MCF 10A (cell line): Measurements from ENCODE around the gene S100A4. TPM values are rescaled to one million over a fixed set of nuclear protein-coding genes. Genes with fewer than 3 reads are reported as not detected.
"Not testable (repeated sequence)": the region's sequence is repeated elsewhere in the genome, so short reads cannot be mapped to it uniquely, and the experiment has no call there.

Source experiments
- BruUV-seq: library from RNA; stranded (reverse); fragments of 400-500 nt; replicated peaks from 2 replicates; lab custom pipeline; 2021; lab: Mats Ljungman, UMichigan
- CTCF ChIA-PET: fragments of 300-600 bp; sonication (Branson Sonifier 250); formaldehyde crosslinking; extraction: SDS; loops from one replicate; lab custom pipeline; 2021; ENCODE audit warnings: antibody characterized with exemption, inconsistent platforms; lab: Yijun Ruan, JAX
- POLR2A ChIA-PET: fragments of 300-600, 350-650 bp; sonication (Branson Sonifier 250); formaldehyde crosslinking; extraction: SDS; loops from one replicate; lab custom pipeline; 2020; ENCODE audit warnings: antibody characterized with exemption, inconsistent platforms; lab: Yijun Ruan, JAX
- DNase-seq: peaks from one replicate; pipeline ENCODE4 v3.0.0-alpha.2; 2018; ENCODE audit not compliant: unreplicated experiment
- H3K27ac Mint-ChIP-seq: one replicate; pipeline ENCODE4 v1.8.0; 2022; ENCODE audit warnings: mild to moderate bottlenecking, low read depth, mixed read lengths; ENCODE audit not compliant: unreplicated experiment
- H3K27me3 Mint-ChIP-seq: one replicate; pipeline ENCODE4 v1.8.0; 2022; ENCODE audit warnings: mixed read lengths; ENCODE audit not compliant: insufficient read depth, unreplicated experiment
- H3K36me3 Mint-ChIP-seq: one replicate; pipeline ENCODE4 v1.8.0; 2022; ENCODE audit warnings: mild to moderate bottlenecking, moderate library complexity, mixed read lengths; ENCODE audit not compliant: insufficient read depth, unreplicated experiment
- H3K4me1 Mint-ChIP-seq: one replicate; pipeline ENCODE4 v1.8.0; 2022; ENCODE audit warnings: mixed read lengths; ENCODE audit not compliant: insufficient read depth, unreplicated experiment
- H3K4me3 Mint-ChIP-seq: one replicate; pipeline ENCODE4 v1.8.0; 2022; ENCODE audit warnings: mild to moderate bottlenecking, moderate library complexity, mixed read lengths; ENCODE audit not compliant: unreplicated experiment
- H3K9me3 Mint-ChIP-seq: one replicate; pipeline ENCODE4 v1.8.0; 2022; ENCODE audit warnings: mixed read lengths; ENCODE audit not compliant: unreplicated experiment
- intact Hi-C: fragments of 100-400 bp; cut with micrococcal nuclease; formaldehyde crosslinking; loops from 2 replicates; pipeline ENCODE4 v1.14.1; 2022
- total RNA-seq: library from RNA; stranded (reverse); gene quantifications from 2 replicates; pipeline ENCODE4 v1.2.3, GENCODE V29; 2022
- TF ChIP-seq, protein P1 (sequence below): fragments of 200-600 bp; IDR thresholded peaks from one replicate; pipeline ENCODE4 v1.8.0; 2022; ENCODE audit warnings: antibody characterized with exemption, mild to moderate bottlenecking; ENCODE audit not compliant: unreplicated experiment

The S100A4 gene
- total RNA-seq, 1 experiment from 2014 or later = 60.7 TPM

DNA sequence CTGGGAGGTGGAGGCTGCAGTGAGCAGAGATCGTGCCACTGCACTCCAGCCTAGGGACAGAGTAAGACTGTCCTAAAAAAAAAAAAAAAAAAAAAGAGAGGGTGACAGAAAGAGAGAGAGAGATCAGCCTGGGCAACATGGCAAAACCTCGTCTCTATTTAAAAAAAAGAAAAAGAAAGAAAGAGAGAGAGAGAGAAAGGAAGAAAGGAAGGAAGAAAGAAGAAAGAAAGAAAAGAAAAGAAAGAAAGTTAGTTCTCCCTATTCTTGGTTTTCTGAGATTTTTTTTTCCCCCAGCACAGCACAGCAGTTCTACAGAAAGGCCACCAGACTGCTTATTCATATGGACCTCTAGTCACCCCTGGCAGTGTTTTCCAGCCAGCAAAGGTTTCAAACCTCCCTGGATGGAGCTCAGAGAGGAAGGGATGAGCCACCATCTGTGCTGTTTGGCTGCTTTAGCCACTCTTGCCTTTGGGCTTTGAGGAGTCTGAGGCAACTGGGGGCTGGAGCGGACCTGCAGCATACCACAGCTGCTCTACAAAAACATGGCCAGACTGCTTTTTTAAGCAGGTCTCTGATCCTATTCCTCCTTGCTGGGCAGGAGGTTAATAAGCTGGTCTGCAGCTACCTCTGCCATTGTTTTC, 20.4 kb downstream of the S100A4 start:
- Mint-ChIP-seq H3K27ac (peak overlapping the region; percentile 85), H3K4me3 (peak overlapping the region; percentile 29), H3K9me3 (no peaks in the 10 kb centered on the region), H3K27me3 (no peaks in the 10 kb centered on the region), H3K36me3 (no peaks in the 10 kb centered on the region), H3K4me1 (peaks cover 41% of the 10 kb centered on the region)
- CTCF ChIA-PET = interaction anchor here (0.6 to 6.6 kb wide), 20 partner anchors 8 to 461 kb away, joined by 3 to 58 read pairs (median 6); partner anchors contain the start of genes RAB13, S100A13, S100A2 and S100A6
- BruUV-seq = no TSS peak
- TF ChIP-seq, protein P1, sequence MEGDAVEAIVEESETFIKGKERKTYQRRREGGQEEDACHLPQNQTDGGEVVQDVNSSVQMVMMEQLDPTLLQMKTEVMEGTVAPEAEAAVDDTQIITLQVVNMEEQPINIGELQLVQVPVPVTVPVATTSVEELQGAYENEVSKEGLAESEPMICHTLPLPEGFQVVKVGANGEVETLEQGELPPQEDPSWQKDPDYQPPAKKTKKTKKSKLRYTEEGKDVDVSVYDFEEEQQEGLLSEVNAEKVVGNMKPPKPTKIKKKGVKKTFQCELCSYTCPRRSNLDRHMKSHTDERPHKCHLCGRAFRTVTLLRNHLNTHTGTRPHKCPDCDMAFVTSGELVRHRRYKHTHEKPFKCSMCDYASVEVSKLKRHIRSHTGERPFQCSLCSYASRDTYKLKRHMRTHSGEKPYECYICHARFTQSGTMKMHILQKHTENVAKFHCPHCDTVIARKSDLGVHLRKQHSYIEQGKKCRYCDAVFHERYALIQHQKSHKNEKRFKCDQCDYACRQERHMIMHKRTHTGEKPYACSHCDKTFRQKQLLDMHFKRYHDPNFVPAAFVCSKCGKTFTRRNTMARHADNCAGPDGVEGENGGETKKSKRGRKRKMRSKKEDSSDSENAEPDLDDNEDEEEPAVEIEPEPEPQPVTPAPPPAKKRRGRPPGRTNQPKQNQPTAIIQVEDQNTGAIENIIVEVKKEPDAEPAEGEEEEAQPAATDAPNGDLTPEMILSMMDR = no peak
- intact Hi-C loops = no loop called here
- POLR2A ChIA-PET = interaction anchor here (0.7 to 36.1 kb wide), 17 partner anchors 8 to 1477 kb away, joined by 3 to 2106 read pairs (median 5); partner anchors contain the start of genes CHTOP, RPS27, S100A13 and S100A14
- DNase-seq = no peak

DNA sequence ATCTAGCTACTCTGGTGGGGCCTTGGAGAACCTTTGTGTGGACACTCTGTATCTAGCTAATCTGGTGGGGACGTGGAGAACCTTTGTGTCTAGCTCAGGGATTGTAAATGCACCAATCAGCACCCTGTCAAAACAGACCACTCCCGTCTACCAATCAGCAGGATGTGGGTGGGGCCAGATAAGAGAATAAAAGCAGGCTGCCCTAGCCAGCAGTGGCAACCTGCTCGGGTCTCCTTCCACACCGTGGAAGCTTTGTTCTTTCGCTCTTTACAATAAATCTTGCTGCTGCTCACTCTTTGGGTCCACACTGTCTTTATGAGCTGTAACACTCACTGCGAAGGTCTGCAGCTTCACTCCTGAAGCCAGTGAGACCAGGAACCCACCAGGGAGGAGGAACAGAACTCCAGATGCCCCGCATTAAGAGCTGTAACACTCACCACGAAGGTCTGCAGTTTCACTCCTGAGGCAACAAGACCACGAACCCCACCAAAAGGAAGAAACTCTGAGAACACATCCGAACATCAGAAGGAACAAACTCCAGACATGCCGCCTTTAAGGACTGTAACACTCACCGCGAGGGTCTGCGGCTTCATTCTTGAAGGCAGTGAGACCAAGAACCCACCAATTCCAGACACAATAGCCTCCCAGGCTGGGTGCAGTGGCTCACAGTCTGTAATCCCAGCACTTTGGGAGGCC, 23.1 kb downstream of the S100A4 start:
- CTCF ChIA-PET = interaction anchor here (0.6 to 4.2 kb wide), 6 partner anchors 10 to 606 kb away, joined by 3 to 53 read pairs (median 5); no protein-coding TSS in a partner anchor
- BruUV-seq = TSS peak; percentile 56
- intact Hi-C loops, H3K27me3 Mint-ChIP-seq, H3K4me3 Mint-ChIP-seq, H3K27ac Mint-ChIP-seq, H3K9me3 Mint-ChIP-seq, DNase-seq, H3K36me3 Mint-ChIP-seq: not testable (repeated sequence)
- peaks cover 38% of the 10 kb centered on the region for H3K4me1 Mint-ChIP-seq
- POLR2A ChIA-PET = interaction anchor here (0.6 to 36.1 kb wide), 7 partner anchors 10 to 1718 kb away, joined by 3 to 2106 read pairs (median 4); partner anchors contain the start of genes S100A2, S100A3, S100A4 and S100A5

DNA sequence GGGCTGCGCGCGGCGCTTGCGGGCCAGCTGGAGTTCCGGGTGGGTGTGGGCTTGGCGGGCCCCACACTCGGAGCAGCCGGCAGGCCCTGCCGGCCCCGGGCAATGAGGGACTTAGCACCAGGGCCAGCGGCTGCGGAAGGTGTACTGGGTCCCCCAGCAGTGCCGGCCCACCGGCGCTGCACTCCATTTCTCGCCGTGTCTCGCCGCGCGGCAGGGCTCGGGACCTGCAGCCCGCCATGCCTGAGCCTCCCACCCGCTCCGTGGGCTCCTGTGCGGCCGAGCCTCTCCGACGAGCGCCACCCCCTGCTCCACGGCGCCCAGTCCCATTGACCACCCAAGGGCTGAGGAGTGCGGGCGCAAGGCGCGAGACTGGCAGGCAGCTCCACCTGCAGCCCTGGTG, 23.8 kb downstream of the S100A4 start:
- BruUV-seq, intact Hi-C loops, H3K4me3 Mint-ChIP-seq, H3K27me3 Mint-ChIP-seq, DNase-seq, H3K9me3 Mint-ChIP-seq, H3K36me3 Mint-ChIP-seq, H3K27ac Mint-ChIP-seq: not testable (repeated sequence)
- CTCF ChIA-PET = interaction anchor here (1.1 to 4.2 kb wide), 8 partner anchors 11 to 166 kb away, joined by 4 to 53 read pairs (median 10); no protein-coding TSS in a partner anchor
- H3K4me1 Mint-ChIP-seq = peaks cover 31% of the 10 kb centered on the region
- POLR2A ChIA-PET = interaction anchor here (0.8 to 36.1 kb wide), 8 partner anchors 11 to 94 kb away, joined by 3 to 2106 read pairs (median 3); partner anchors contain the start of genes S100A14, S100A16, S100A2 and S100A3

DNA sequence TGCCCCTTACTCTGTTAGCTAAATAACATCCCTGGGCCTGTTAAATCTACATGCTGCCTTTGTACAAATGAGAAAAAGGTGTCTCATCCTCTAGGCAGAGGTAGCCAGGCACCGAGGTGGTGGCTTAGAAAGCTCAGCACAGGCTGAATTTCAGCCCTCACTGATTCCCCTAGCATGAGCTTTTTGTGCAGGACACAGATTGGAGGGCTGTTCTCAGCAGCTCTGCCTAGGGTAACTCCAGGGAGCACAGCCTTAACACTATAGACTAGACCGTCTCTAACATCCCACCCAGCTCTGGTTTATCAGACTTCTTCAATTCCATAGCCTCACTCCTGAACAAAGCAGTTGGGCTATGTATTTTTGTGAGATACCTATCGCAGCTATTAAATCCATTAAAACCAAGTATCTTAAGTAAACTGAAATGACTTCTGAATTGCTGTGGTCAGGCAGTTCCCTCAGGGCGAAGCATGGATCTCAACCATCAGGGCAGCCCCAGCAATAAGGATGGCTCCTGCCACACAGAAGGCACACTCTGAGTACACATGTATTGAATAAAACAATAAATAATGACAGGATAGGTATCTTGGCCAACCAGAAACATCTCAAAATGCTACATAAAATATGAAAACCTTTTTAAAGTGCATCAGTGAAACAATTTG, 24.7 kb downstream of the S100A4 start:
- no peaks in the 10 kb centered on the region for H3K36me3 Mint-ChIP-seq
- H3K4me3 Mint-ChIP-seq = no peak overlapping the region
- H3K4me1 Mint-ChIP-seq = peaks cover 28% of the 10 kb centered on the region
- CTCF ChIA-PET = interaction anchor here (0.6 to 4.2 kb wide), 11 partner anchors 11 to 168 kb away, joined by 3 to 53 read pairs (median 9); partner anchors contain the start of genes S100A4 and SNAPIN
- no TSS peak for BruUV-seq
- intact Hi-C loops = no loop called here
- TF ChIP-seq, protein P1 = no peak
- POLR2A ChIA-PET = interaction anchor here (0.5 to 36.1 kb wide), 13 partner anchors 10 to 520 kb away, joined by 3 to 2106 read pairs (median 3); partner anchors contain the start of genes JTB, S100A14, S100A16 and S100A2
- H3K27me3 Mint-ChIP-seq = no peaks in the 10 kb centered on the region
- H3K27ac Mint-ChIP-seq = no peak overlapping the region
- H3K9me3 Mint-ChIP-seq = no peaks in the 10 kb centered on the region
- no peak for DNase-seq

DNA sequence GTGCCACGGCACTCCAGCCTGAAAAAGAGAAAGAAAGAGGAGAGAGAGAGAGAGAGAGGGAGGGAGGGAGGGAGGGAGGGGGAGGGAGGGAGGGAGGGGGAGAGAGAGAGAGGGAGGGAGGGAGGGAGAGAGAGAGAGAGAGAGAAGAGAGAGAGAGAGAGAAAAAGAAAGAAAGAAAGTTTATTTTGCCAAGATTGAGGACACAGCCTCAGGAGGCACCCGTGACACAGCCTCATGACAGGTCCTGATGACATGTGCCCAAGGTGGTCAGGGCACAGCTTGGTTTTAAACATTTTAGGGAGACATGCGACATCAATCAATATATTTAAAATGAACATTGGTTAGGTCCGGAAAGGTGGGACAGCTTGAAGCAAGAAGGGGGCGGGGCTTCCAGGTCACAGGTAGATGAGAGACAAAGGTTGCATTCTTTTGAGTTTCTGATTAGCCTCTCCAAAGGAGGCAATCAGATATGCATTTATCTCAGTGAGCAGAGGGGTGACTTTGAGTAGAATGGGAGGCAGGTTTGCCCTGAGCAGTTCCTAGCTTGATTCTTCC, 25.4 kb downstream of the S100A4 start:
- Mint-ChIP-seq H3K4me1 (peaks cover 28% of the 10 kb centered on the region), H3K27ac (peak overlapping the region; percentile 37)
- BruUV-seq, H3K27me3 Mint-ChIP-seq, H3K9me3 Mint-ChIP-seq, DNase-seq, intact Hi-C loops, H3K36me3 Mint-ChIP-seq, H3K4me3 Mint-ChIP-seq: not testable (repeated sequence)
- ChIA-PET POLR2A (interaction anchor here (0.5 to 36.1 kb wide), 12 partner anchors 9 to 519 kb away, joined by 3 to 2106 read pairs (median 4); partner anchors contain the start of genes S100A2, S100A3, S100A4 and S100A5), CTCF (interaction anchor here (0.6 to 4.2 kb wide), 14 partner anchors 10 to 167 kb away, joined by 3 to 53 read pairs (median 6); partner anchors contain the start of genes S100A4 and SNAPIN)
